Fibroblast of peridontal ligament (primary cell): ENCODE results near the gene CD4.

ENCODE experiments used
- DNase-seq: peaks from one replicate; pipeline ENCODE4 v3.0.0-alpha.2; 2010; ENCODE audit errors: extremely low read depth

Gene CD4

GRCh38 chr12:6778217-6778573 is 11.1 kb upstream of the CD4 start:
- peak; percentile 45 for DNase-seq

- peak; percentile 91 for DNase-seq
These were observed 10.5 kb upstream of the CD4 start for GRCh38 chr12:6778574-6779550.

- no peak for DNase-seq
These were observed 9.5 kb upstream of the CD4 start for GRCh38 chr12:6779708-6780432.

GRCh38 chr12:6780573-6780972 is 8.8 kb upstream of the CD4 start:
- no peak for DNase-seq

GRCh38 chr12:6782119-6782518 is 7.2 kb upstream of the CD4 start:
- DNase-seq, result no peak

GRCh38 chr12:6782850-6783566 is 6.3 kb upstream of the CD4 start:
- no peak for DNase-seq

GRCh38 chr12:6783828-6784227 is 5.5 kb upstream of the CD4 start:
- no peak for DNase-seq

GRCh38 chr12:6784296-6784695 is 5.0 kb upstream of the CD4 start:
- DNase-seq, result no peak

GRCh38 chr12:6784761-6785160 is 4.6 kb upstream of the CD4 start:
- no peak for DNase-seq

GRCh38 chr12:6786416-6787094 is 2.8 kb upstream of the CD4 start:
- DNase-seq, result no peak

GRCh38 chr12:6787309-6787708 is 2.0 kb upstream of the CD4 start:
- DNase-seq, result no peak

- no peak for DNase-seq
These were observed 1.3 kb downstream of the CD4 start for GRCh38 chr12:6790496-6791150.

GRCh38 chr12:6791931-6792520 is 2.7 kb downstream of the CD4 start:
- no peak for DNase-seq

- no peak for DNase-seq
These were observed 3.3 kb downstream of the CD4 start for GRCh38 chr12:6792522-6793201.

- no peak for DNase-seq
These were observed 5.8 kb downstream of the CD4 start for GRCh38 chr12:6795088-6795487.

GRCh38 chr12:6796576-6796975 is 7.2 kb downstream of the CD4 start:
- no peak for DNase-seq

- DNase-seq, result no peak
These were observed 9.8 kb downstream of the CD4 start for GRCh38 chr12:6799147-6799546.

GRCh38 chr12:6807170-6807569 is 17.8 kb downstream of the CD4 start:
- no peak for DNase-seq

- DNase-seq, result no peak
These were observed 19.7 kb downstream of the CD4 start for GRCh38 chr12:6809056-6809455.

- no peak for DNase-seq
These were observed 21.4 kb downstream of the CD4 start for GRCh38 chr12:6810758-6811157.
